Prostate gland (tissue), 2 donors: ENCODE results near the gene GARS1.

Experiments used
- CTCF ChIP-seq, 4 experiments: fragments of 200-600 bp in 2 of 4; fragments of 450-650 bp in 2 of 4; sonication (generic) in 2 of 4; IDR thresholded peaks; 1 replicate in 3 of 4; 2 replicates in 1 of 4; pipeline ENCODE4 v1.5.1; 2016 to 2019; ENCODE audit warnings: antibody characterized with exemption in 4 of 4, mild to moderate bottlenecking in 2 of 4, moderate library complexity in 2 of 4
- POLR2A ChIP-seq: fragments of 450-650 bp; IDR thresholded peaks from one replicate; pipeline ENCODE4 v1.6.1; 2016; ENCODE audit warnings: antibody characterized with exemption, mild to moderate bottlenecking
- POLR2AphosphoS5 ChIP-seq: sonication (generic); formaldehyde crosslinking; IDR thresholded peaks from one replicate; pipeline ENCODE4 v1.6.1; 2017; ENCODE audit warnings: antibody characterized with exemption

GRCh38 chr7:30681815-30682211 is 87.1 kb downstream of the GARS1 start:
- TF ChIP-seq CTCF (IDR thresholded peaks at IDR 0.05) (no peak), POLR2A (no peak), POLR2AphosphoS5 (no peak)
